HepG2 (cell line): Measurements from ENCODE around the gene FCAMR. TPM values are rescaled to one million over a fixed set of nuclear protein-coding genes. Genes with fewer than 3 reads are reported as not detected.

Experiments
- AHR ChIP-seq: IDR thresholded peaks from 2 replicates; pipeline ENCODE4 v1.6.1; 2018; ENCODE audit warnings: missing genetic modification reagents, missing compliant biosample characterization
- ATM ChIP-seq: fragments of 450-650 bp; IDR thresholded peaks from 2 replicates; pipeline ENCODE4 v1.7.1; 2017; ENCODE audit warnings: mild to moderate bottlenecking, borderline replicate concordance
- CBFB ChIP-seq: sonication (generic); formaldehyde crosslinking; IDR thresholded peaks from 2 replicates; pipeline ENCODE4 v1.4.0; 2020; ENCODE audit warnings: missing genetic modification reagents
- CREB1 ChIP-seq, 2 experiments: fragments of 450-650 bp in 1 of 2; IDR thresholded peaks; 2 replicates each; pipeline ENCODE4 v1.6.1; 2016 to 2017; ENCODE audit warnings: control low read depth in 1 of 2, mild to moderate bottlenecking in 1 of 2, missing compliant biosample characterization in 1 of 2, missing genetic modification characterization in 1 of 2
- DBP ChIP-seq: sonication (generic); formaldehyde crosslinking; IDR thresholded peaks from 2 replicates; pipeline ENCODE4 v1.4.0; 2020; ENCODE audit warnings: missing genetic modification reagents; ENCODE audit errors: not compliant biosample characterization
- FOXP1 ChIP-seq, 2 experiments: fragments of 450-650 bp in 1 of 2; IDR thresholded peaks; 2 replicates each; pipeline ENCODE4 v1.6.1; 2017 to 2018; ENCODE audit warnings: antibody characterized with exemption in 1 of 2
- HCFC1 ChIP-seq: fragments of 150-350 bp; IDR thresholded peaks from 2 replicates; pipeline ENCODE4 v1.6.1; 2014; ENCODE audit warnings: low read depth, low read length
- RNF2 ChIP-seq: fragments of 450-650 bp; conservative IDR thresholded peaks from 2 replicates; pipeline ENCODE4 v1.6.1; 2016; ENCODE audit warnings: low read depth
- SOX13 ChIP-seq, 3 experiments: fragments of 450-650 bp in 1 of 3; sonication (generic) in 1 of 3; formaldehyde crosslinking in 1 of 3; IDR thresholded peaks in 2 of 3; conservative IDR thresholded peaks in 1 of 3; 2 replicates each; pipeline versions ENCODE4 v1.5.0 to v1.6.1; 2016 to 2020; ENCODE audit warnings: antibody characterized with exemption in 1 of 3, mild to moderate bottlenecking in 1 of 3, missing compliant biosample characterization in 1 of 3, missing genetic modification reagents in 1 of 3, moderate library complexity in 1 of 3
- THAP7 ChIP-seq: sonication (generic); formaldehyde crosslinking; IDR thresholded peaks from 2 replicates; pipeline ENCODE4 v1.8.1; 2023; ENCODE audit warnings: mild to moderate bottlenecking, missing genetic modification reagents
- ZBTB40 ChIP-seq, 2 experiments: fragments of 450-650 bp in 1 of 2; sonication (generic) in 1 of 2; formaldehyde crosslinking in 1 of 2; IDR thresholded peaks; 2 replicates each; pipeline versions ENCODE4 v1.6.1 to v1.8.0; 2016 to 2022; ENCODE audit warnings: antibody characterized with exemption in 1 of 2, mild to moderate bottlenecking in 1 of 2, missing genetic modification reagents in 1 of 2
- ZFX ChIP-seq: sonication (generic); formaldehyde crosslinking; IDR thresholded peaks from 2 replicates; pipeline ENCODE4 v1.4.0; 2020; ENCODE audit warnings: mild to moderate bottlenecking, low read depth, missing genetic modification reagents, moderate library complexity
- ZFYVE20 ChIP-seq: sonication (generic); formaldehyde crosslinking; IDR thresholded peaks from 2 replicates; pipeline ENCODE4 v1.8.0; 2023; ENCODE audit warnings: low read depth, mild to moderate bottlenecking, moderate library complexity, missing genetic modification reagents, borderline replicate concordance
- ZNF350 ChIP-seq: sonication (generic); formaldehyde crosslinking; IDR thresholded peaks from 2 replicates; pipeline ENCODE4 v1.4.0; 2020; ENCODE audit warnings: mild to moderate bottlenecking, low read depth, missing genetic modification reagents, borderline replicate concordance
- ZNF766 ChIP-seq: sonication (generic); formaldehyde crosslinking; IDR thresholded peaks from 2 replicates; pipeline ENCODE4 v1.5.0; 2020; ENCODE audit warnings: missing genetic modification reagents, borderline replicate concordance
- ZNF83 ChIP-seq: sonication (generic); formaldehyde crosslinking; IDR thresholded peaks from 2 replicates; pipeline ENCODE4 v1.4.0; 2020; ENCODE audit warnings: missing genetic modification reagents, mild to moderate bottlenecking, borderline replicate concordance
- polyA plus RNA-seq, 8 experiments: library from polyadenylated mRNA; depleted of rRNA in 3 of 8; stranded (reverse) in 7 of 8; unstranded in 1 of 8; fragments of >200 nt; fragmentation: Illumina TruSeq in 4 of 8; extraction: Trizol in 4 of 8; gene quantifications; 2 replicates each; pipeline versions ENCODE4 v1.2.1 to v1.2.3, GENCODE V29; 2011 to 2016; ENCODE audit warnings: low read depth in 4 of 8, missing spikeins in 1 of 8, mixed read lengths in 1 of 8; ENCODE audit not compliant: insufficient read depth in 1 of 8
- total RNA-seq, 5 experiments: library from RNA; depleted of rRNA; stranded (reverse); fragments of >200 nt; fragmentation: Illumina TruSeq; extraction: Trizol; gene quantifications; 2 replicates each; pipeline ENCODE4 v1.2.3, GENCODE V29; 2016; ENCODE audit warnings: low read depth in 1 of 5

Gene FCAMR
- total and polyA plus RNA-seq, 2 of the 13 experiments (the other 11 are each of a cell fraction or from before 2014, with no cell fraction given) = not detected

- TF ChIP-seq ZBTB40 (IDR thresholded peaks at IDR 0.05) (no peak), ZBTB40 (CRISPR knock-in tag; IDR thresholded peaks at IDR 0.05) (no peak), SOX13 (IDR thresholded peaks at IDR 0.05) (no peak), SOX13 (CRISPR knock-in tag; conservative IDR thresholded peaks at IDR 0.05 in 1 of 2, IDR thresholded peaks at IDR 0.05 in 1 of 2) (no peak), ZNF766 (CRISPR knock-in tag) (no peak), ZFYVE20 (CRISPR knock-in tag) (no peak), FOXP1 (IDR thresholded peaks at IDR 0.05) (no peak), FOXP1 (CRISPR knock-in tag; IDR thresholded peaks at IDR 0.05) (no peak), ATM (no peak), ZNF350 (CRISPR knock-in tag) (no peak), CREB1 (IDR thresholded peaks at IDR 0.05) (no peak), CREB1 (CRISPR knock-in tag; IDR thresholded peaks at IDR 0.05) (no peak), RNF2 (no peak), AHR (no peak), DBP (CRISPR knock-in tag) (no peak), ZNF83 (no peak), CBFB (CRISPR knock-in tag) (peak; percentile 59; the same call in 1 of the 2 replicates), THAP7 (no peak), HCFC1 (no peak), ZFX (CRISPR knock-in tag) (peak; percentile 65)
Observed at GRCh38 chr1:206935491-206936067, 34.7 kb downstream of the FCAMR start (continued).
